BE2C (cell line): ENCODE measurements around the gene SAMD3.
"Not testable (repeated sequence)": the region's sequence is repeated elsewhere in the genome, so short reads cannot be mapped to it uniquely, and the experiment has no call there.

Experiments
- DNase-seq: peaks from one replicate; pipeline ENCODE4 v3.0.0-alpha.2; 2020
- H3K27me3 ChIP-seq: fragments of 250-450 bp; sonication (Bioruptor Pico); 2 replicates; pipeline ENCODE4 v1.5.1; 2020; ENCODE audit warnings: mild to moderate bottlenecking
- H3K36me3 ChIP-seq: fragments of 250-450 bp; sonication (Bioruptor Pico); 2 replicates; pipeline ENCODE4 v1.5.1; 2020; ENCODE audit warnings: mild to moderate bottlenecking
- H3K4me1 ChIP-seq: fragments of 250-450 bp; sonication (Bioruptor Pico); 2 replicates; pipeline ENCODE4 v1.5.1; 2020
- H3K4me3 ChIP-seq: 2 replicates; pipeline ENCODE4 v1.5.1; 2011; ENCODE audit warnings: low read depth, low read length
- H3K9me3 ChIP-seq: fragments of 250-450 bp; sonication (Bioruptor Pico); 2 replicates; pipeline ENCODE4 v1.5.1; 2020
- TF ChIP-seq, protein P1 (sequence below): IDR thresholded peaks from 2 replicates; pipeline ENCODE4 v1.5.1; 2012; ENCODE audit warnings: mild to moderate bottlenecking, low read depth, low read length

SAMD3 gene

DNA sequence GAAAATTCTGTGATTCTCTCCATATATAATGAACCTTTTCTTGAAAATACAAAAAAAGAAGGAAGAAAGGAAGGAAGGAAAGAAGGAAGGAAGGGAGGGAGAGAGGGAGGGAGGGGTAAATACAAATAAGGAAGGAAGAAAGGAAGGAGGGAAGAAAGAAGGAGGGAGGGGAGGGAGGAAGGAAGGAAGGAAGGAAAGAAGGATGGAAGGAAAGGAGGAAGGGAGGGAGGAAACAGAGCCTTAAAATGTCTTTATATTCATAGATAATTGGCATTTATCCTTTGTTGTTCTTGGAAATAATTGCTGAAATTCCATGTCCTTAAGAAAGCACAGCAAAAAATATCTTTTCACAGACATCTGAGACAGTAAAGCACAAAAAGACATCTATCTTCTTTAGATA lies 40.3 kb downstream of the SAMD3 start:
- DNase-seq: no peak
- Histone ChIP-seq H3K9me3 (no peaks in the 10 kb centered on the region), H3K27me3 (no peaks in the 10 kb centered on the region), H3K4me3 (no peak overlapping the region), H3K4me1 (no peaks in the 10 kb centered on the region), H3K36me3 (no peaks in the 10 kb centered on the region)
- TF ChIP-seq, protein P1, sequence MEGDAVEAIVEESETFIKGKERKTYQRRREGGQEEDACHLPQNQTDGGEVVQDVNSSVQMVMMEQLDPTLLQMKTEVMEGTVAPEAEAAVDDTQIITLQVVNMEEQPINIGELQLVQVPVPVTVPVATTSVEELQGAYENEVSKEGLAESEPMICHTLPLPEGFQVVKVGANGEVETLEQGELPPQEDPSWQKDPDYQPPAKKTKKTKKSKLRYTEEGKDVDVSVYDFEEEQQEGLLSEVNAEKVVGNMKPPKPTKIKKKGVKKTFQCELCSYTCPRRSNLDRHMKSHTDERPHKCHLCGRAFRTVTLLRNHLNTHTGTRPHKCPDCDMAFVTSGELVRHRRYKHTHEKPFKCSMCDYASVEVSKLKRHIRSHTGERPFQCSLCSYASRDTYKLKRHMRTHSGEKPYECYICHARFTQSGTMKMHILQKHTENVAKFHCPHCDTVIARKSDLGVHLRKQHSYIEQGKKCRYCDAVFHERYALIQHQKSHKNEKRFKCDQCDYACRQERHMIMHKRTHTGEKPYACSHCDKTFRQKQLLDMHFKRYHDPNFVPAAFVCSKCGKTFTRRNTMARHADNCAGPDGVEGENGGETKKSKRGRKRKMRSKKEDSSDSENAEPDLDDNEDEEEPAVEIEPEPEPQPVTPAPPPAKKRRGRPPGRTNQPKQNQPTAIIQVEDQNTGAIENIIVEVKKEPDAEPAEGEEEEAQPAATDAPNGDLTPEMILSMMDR: no peak

GRCh38 chr6:130178692-130179091 lies 44.1 kb downstream of the SAMD3 start:
- no peaks in the 10 kb centered on the region for H3K4me1 ChIP-seq
- H3K4me3 ChIP-seq: no peak overlapping the region
- H3K9me3 ChIP-seq: no peaks in the 10 kb centered on the region
- TF ChIP-seq, protein P1: no peak
- H3K27me3 ChIP-seq: no peaks in the 10 kb centered on the region
- H3K36me3 ChIP-seq: no peaks in the 10 kb centered on the region
- DNase-seq: no peak

GRCh38 chr6:130176378-130176777 lies 46.4 kb downstream of the SAMD3 start:
- Histone ChIP-seq H3K4me1 (no peaks in the 10 kb centered on the region), H3K4me3 (no peak overlapping the region), H3K36me3 (no peaks in the 10 kb centered on the region), H3K9me3 (no peaks in the 10 kb centered on the region), H3K27me3 (no peaks in the 10 kb centered on the region)
- TF ChIP-seq, protein P1: no peak
- DNase-seq: no peak

DNA sequence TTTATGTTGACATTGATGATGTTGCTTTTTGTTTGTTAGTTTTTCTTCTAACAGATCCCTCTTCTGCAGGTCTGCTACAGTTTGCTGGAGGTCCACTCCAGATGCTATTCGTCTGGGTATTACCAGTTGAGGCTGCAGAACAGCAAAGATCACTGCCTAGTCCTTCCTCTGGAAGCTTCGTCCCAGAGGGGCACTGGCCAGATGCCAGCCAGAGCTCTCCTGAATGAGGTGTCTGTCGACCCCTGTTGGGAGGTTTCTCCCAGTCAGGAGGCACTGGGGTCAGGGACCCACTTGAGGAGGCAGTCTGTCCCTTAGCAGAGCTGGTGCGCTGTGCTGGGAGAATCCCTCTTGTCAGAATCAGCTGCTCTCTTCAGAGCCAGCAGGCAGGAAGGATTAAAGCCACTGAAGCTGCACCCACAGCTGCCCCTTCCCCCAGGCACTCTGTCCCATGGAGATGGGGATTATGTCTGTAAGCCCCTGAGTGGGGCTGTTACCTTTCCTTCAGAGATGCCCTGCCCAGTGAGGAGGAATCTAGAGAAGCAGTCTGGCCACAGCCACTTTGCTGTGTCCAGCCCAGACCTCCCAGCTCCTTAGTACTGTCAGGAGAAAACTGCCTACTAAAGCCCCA lies 49.3 kb downstream of the SAMD3 start:
- H3K9me3 ChIP-seq, H3K4me1 ChIP-seq, H3K4me3 ChIP-seq, H3K36me3 ChIP-seq, DNase-seq, H3K27me3 ChIP-seq: not testable (repeated sequence)

GRCh38 chr6:130170160-130170559 lies 52.6 kb downstream of the SAMD3 start:
- not testable (repeated sequence) for H3K4me3 ChIP-seq, H3K9me3 ChIP-seq, H3K36me3 ChIP-seq, H3K4me1 ChIP-seq, DNase-seq, H3K27me3 ChIP-seq

DNA sequence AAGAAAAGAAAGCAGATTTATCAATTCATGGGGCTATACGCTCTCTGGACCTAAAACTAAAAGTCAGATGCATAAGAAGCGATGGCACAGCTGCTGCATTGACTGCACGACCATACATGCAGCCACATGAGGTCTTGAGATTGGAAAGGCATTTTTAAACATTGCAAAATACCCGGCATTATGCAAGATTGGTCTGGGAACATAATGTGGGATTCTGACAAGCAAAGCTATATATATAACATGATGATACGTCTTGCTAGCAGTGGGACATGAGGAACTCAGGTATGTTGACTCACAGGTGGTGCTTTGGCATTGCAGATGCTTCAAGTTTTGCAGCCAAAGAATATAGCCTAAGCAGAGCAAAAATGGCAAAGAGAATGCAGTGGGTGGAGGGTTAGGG lies 55.1 kb downstream of the SAMD3 start:
- Histone ChIP-seq H3K4me3 (no peak overlapping the region), H3K4me1 (no peaks in the 10 kb centered on the region), H3K9me3 (no peaks in the 10 kb centered on the region), H3K36me3 (no peaks in the 10 kb centered on the region), H3K27me3 (no peaks in the 10 kb centered on the region)
- TF ChIP-seq, protein P1: no peak
- DNase-seq: no peak

GRCh38 chr6:130164251-130164650 lies 58.5 kb downstream of the SAMD3 start:
- no peak overlapping the region for H3K4me3 ChIP-seq
- H3K27me3 ChIP-seq: no peaks in the 10 kb centered on the region
- no peaks in the 10 kb centered on the region for H3K4me1 ChIP-seq
- no peaks in the 10 kb centered on the region for H3K9me3 ChIP-seq
- no peak for DNase-seq
- TF ChIP-seq, protein P1: no peak
- no peaks in the 10 kb centered on the region for H3K36me3 ChIP-seq
